ENCODE data around the gene GFPT1. TPM values are rescaled to one million over a fixed set of nuclear protein-coding genes. Genes with fewer than 3 reads are reported as not detected.

The GFPT1 gene
- polyA plus RNA-seq, 3 donors, result 31.0 to 38.9 (median 32.5) TPM

GRCh38 chr2:69340101-69340775 lies 46.8 kb downstream of the GFPT1 start:
- DNase-seq, result no peak

- no peak for DNase-seq
Measured at GRCh38 chr2:69335311-69335710, 51.7 kb downstream of the GFPT1 start.

- DNase-seq, result no peak
Measured at GRCh38 chr2:69333352-69333751, 53.7 kb downstream of the GFPT1 start.

- DNase-seq, result no peak
Measured at GRCh38 chr2:69330781-69331180, 56.2 kb downstream of the GFPT1 start.

- DNase-seq, result no peak
Measured at GRCh38 chr2:69322631-69323030, 64.4 kb downstream of the GFPT1 start.

- no peak for DNase-seq
Measured at GRCh38 chr2:69316550-69316949, 70.5 kb downstream of the GFPT1 start.

- DNase-seq, result no peak
Measured at GRCh38 chr2:69315160-69315761, 71.8 kb downstream of the GFPT1 start.

- DNase-seq, result no peak
Measured at GRCh38 chr2:69311024-69311416, 76.0 kb downstream of the GFPT1 start.

- no peak for DNase-seq
Measured at GRCh38 chr2:69310111-69311023, 76.7 kb downstream of the GFPT1 start.

GRCh38 chr2:69309351-69310110 lies 77.5 kb downstream of the GFPT1 start:
- DNase-seq, result peak; percentile 58

- no peak for DNase-seq
Measured at GRCh38 chr2:69308338-69308737, 78.7 kb downstream of the GFPT1 start.

GRCh38 chr2:69307579-69308064 lies 79.4 kb downstream of the GFPT1 start:
- no peak for DNase-seq

- peak; percentile 83 for DNase-seq
Measured at GRCh38 chr2:69306822-69307578, 80.0 kb downstream of the GFPT1 start.

GRCh38 chr2:69306393-69306821 lies 80.6 kb downstream of the GFPT1 start:
- DNase-seq, result no peak

GRCh38 chr2:69305712-69306392 lies 81.2 kb downstream of the GFPT1 start:
- DNase-seq, result no peak

GRCh38 chr2:69305166-69305565 lies 81.9 kb downstream of the GFPT1 start:
- DNase-seq, result no peak

GRCh38 chr2:69304656-69305055 lies 82.4 kb downstream of the GFPT1 start:
- DNase-seq, result no peak

GRCh38 chr2:69300650-69301049 lies 86.4 kb downstream of the GFPT1 start:
- DNase-seq, result no peak

GRCh38 chr2:69299772-69300516 lies 87.1 kb downstream of the GFPT1 start:
- DNase-seq, result no peak

GRCh38 chr2:69298862-69299261 lies 88.2 kb downstream of the GFPT1 start:
- DNase-seq, result no peak
